OCI-LY7 (cell line): ENCODE data around the gene KCNJ8. TPM values are rescaled to one million over a fixed set of nuclear protein-coding genes. Genes with fewer than 3 reads are reported as not detected.

Source experiments
- BruUV-seq: library from RNA; stranded (reverse); fragments of 400-500 nt; replicated peaks from 2 replicates; lab custom pipeline; 2021; lab: Mats Ljungman, UMichigan
- CTCF ChIA-PET: fragments of 300-600 bp; sonication (Branson Sonifier 250); formaldehyde crosslinking; loops from one replicate; lab custom pipeline; 2022; ENCODE audit warnings: antibody characterized with exemption; ENCODE audit not compliant: unreplicated experiment; lab: Charles Lee
- POLR2A ChIA-PET: fragments of 300-600 bp; sonication (Branson Sonifier 250); formaldehyde crosslinking; loops from one replicate; lab custom pipeline; 2022; ENCODE audit warnings: antibody characterized with exemption; lab: Charles Lee
- DNase-seq: peaks from one replicate; pipeline ENCODE4 v3.0.0-alpha.2; 2015; ENCODE audit warnings: low spot score
- H2AFZ ChIP-seq: fragments of 200-600 bp; sonication (generic), shearing (Covaris generic); 2 replicates; pipeline ENCODE4 v1.6.1; 2014; ENCODE audit warnings: mild to moderate bottlenecking, antibody characterized with exemption, low read length, moderate library complexity
- H3K27ac ChIP-seq: fragments of 200-600 bp; sonication (generic); 2 replicates; pipeline ENCODE4 v1.5.1; 2014; ENCODE audit warnings: mixed run types, low read depth, mild to moderate bottlenecking, moderate library complexity, low read length, inconsistent platforms; ENCODE audit not compliant: poor library complexity, severe bottlenecking
- H3K36me3 ChIP-seq: fragments of 200-600 bp; sonication (generic); 2 replicates; pipeline ENCODE4 v1.6.1; 2014; ENCODE audit warnings: mild to moderate bottlenecking, antibody characterized with exemption, low read length, moderate library complexity, mixed read lengths; ENCODE audit not compliant: insufficient read depth
- H3K4me1 ChIP-seq: fragments of 200-600 bp; sonication (generic); 2 replicates; pipeline ENCODE4 v1.5.1; 2014; ENCODE audit warnings: mild to moderate bottlenecking, low read length; ENCODE audit not compliant: insufficient read depth, poor library complexity, severe bottlenecking
- H3K4me2 ChIP-seq: fragments of 200-600 bp; sonication (generic); 2 replicates; pipeline ENCODE4 v1.6.1; 2014; ENCODE audit warnings: mild to moderate bottlenecking, low read length
- H3K4me3 ChIP-seq: fragments of 200-600 bp; sonication (generic); 2 replicates; pipeline ENCODE4 v1.5.1; 2014; ENCODE audit warnings: mild to moderate bottlenecking, low read depth, low read length; ENCODE audit not compliant: poor library complexity, severe bottlenecking
- H3K79me2 ChIP-seq: fragments of 200-600 bp; sonication (generic); 2 replicates; pipeline ENCODE4 v1.6.1; 2016; ENCODE audit warnings: low read depth, mild to moderate bottlenecking, low read length, moderate library complexity, mixed read lengths; ENCODE audit not compliant: insufficient read depth
- H3K9me2 ChIP-seq: fragments of 200-600 bp; sonication (generic); 2 replicates; pipeline ENCODE4 v1.6.1; 2016; ENCODE audit warnings: mild to moderate bottlenecking, low read length, mixed read lengths; ENCODE audit not compliant: insufficient read depth
- H3K9me3 ChIP-seq: fragments of 200-600 bp; sonication (generic); 2 replicates; pipeline ENCODE4 v1.6.1; 2014; ENCODE audit warnings: mild to moderate bottlenecking, mixed run types, low read length, mixed read lengths
- H4K20me1 ChIP-seq: fragments of 200-600 bp; sonication (generic); 2 replicates; pipeline ENCODE4 v1.6.1; 2014; ENCODE audit warnings: mild to moderate bottlenecking, antibody characterized with exemption, low read length, moderate library complexity, mixed read lengths; ENCODE audit not compliant: insufficient read depth
- CTCF ChIP-seq: fragments of 200-600 bp; sonication (generic); conservative IDR thresholded peaks from 2 replicates; pipeline ENCODE4 v1.5.1; 2014; ENCODE audit warnings: mild to moderate bottlenecking, antibody characterized with exemption, low read length, moderate library complexity, mixed read lengths
- EZH2phosphoT487 ChIP-seq: fragments of 200-600 bp; sonication (generic); IDR thresholded peaks from 2 replicates; pipeline ENCODE4 v1.6.1; 2018; ENCODE audit warnings: low read depth, borderline replicate concordance, mild to moderate bottlenecking, mixed run types, antibody characterized with exemption, low read length, moderate library complexity, mixed read lengths
- intact Hi-C: fragments of 100-400 bp; cut with micrococcal nuclease; formaldehyde crosslinking; loops from one replicate; pipeline ENCODE4 v1.10.0; 2022; ENCODE audit not compliant: unreplicated experiment
- total RNA-seq, 2 experiments: library from RNA; depleted of rRNA in 1 of 2; stranded (reverse); fragments of >200 nt in 1 of 2; shearing (Covaris generic) in 1 of 2; gene quantifications; 2 replicates each; pipeline ENCODE4 v1.2.3, GENCODE V29; 2014 to 2022

KCNJ8 gene
- total RNA-seq, 2 experiments from 2014 or later = not detected

- Histone ChIP-seq H3K27ac (no peak overlapping the region), H3K9me2 (no peaks in the 10 kb centered on the region), H3K4me3 (no peak overlapping the region), H3K36me3 (no peaks in the 10 kb centered on the region), H2AFZ (no peak overlapping the region), H3K79me2 (no peaks in the 10 kb centered on the region), H3K4me1 (no peaks in the 10 kb centered on the region), H4K20me1 (no peaks in the 10 kb centered on the region), H3K4me2 (no peak overlapping the region), H3K9me3 (no peaks in the 10 kb centered on the region)
- TF ChIP-seq EZH2phosphoT487 (no peak), CTCF (no peak)
- BruUV-seq = no TSS peak
- CTCF ChIA-PET = no interaction called here
- POLR2A ChIA-PET = interaction anchor here (1.1 kb wide), 1 partner anchor 12 kb away, joined by 3 read pairs; no protein-coding TSS in a partner anchor
- intact Hi-C loops = no loop called here
- DNase-seq = no peak
Measured at GRCh38 chr12:21745258-21745657, 29.2 kb downstream of the KCNJ8 start.

- no peak for TF ChIP-seq CTCF
- TF ChIP-seq EZH2phosphoT487 = no peak
- no peak for DNase-seq
Measured at GRCh38 chr12:21731144-21731543, 43.4 kb downstream of the KCNJ8 start.

GRCh38 chr12:21725731-21726130 lies 48.8 kb downstream of the KCNJ8 start:
- POLR2A ChIA-PET = interaction anchor here (0.5 to 0.7 kb wide), 2 partner anchors 209 to 1099 kb away, joined by 4 to 6 read pairs; no protein-coding TSS in a partner anchor
- Histone ChIP-seq H3K36me3 (no peaks in the 10 kb centered on the region), H3K9me3 (no peaks in the 10 kb centered on the region), H3K9me2 (no peaks in the 10 kb centered on the region), H2AFZ (no peak overlapping the region), H3K27ac (no peak overlapping the region), H3K4me3 (no peak overlapping the region), H3K4me2 (no peak overlapping the region), H4K20me1 (no peaks in the 10 kb centered on the region), H3K4me1 (no peaks in the 10 kb centered on the region), H3K79me2 (no peaks in the 10 kb centered on the region)
- CTCF ChIA-PET = no interaction called here
- BruUV-seq = no TSS peak
- intact Hi-C loops = no loop called here
- DNase-seq = no peak
- TF ChIP-seq CTCF = no peak
- TF ChIP-seq EZH2phosphoT487 = no peak

More at GRCh38 chr12:21731144-21731543, 43.4 kb downstream of the KCNJ8 start:
- H3K9me2 ChIP-seq = no peaks in the 10 kb centered on the region
- ChIA-PET CTCF (no interaction called here), POLR2A (no interaction called here)
- no peak overlapping the region for H3K4me2 ChIP-seq
- no TSS peak for BruUV-seq
- intact Hi-C loops = no loop called here
- H3K27ac ChIP-seq = no peak overlapping the region
- no peaks in the 10 kb centered on the region for H3K9me3 ChIP-seq
- H3K4me3 ChIP-seq = no peak overlapping the region
- H3K79me2 ChIP-seq = no peaks in the 10 kb centered on the region
- no peaks in the 10 kb centered on the region for H3K4me1 ChIP-seq
- no peaks in the 10 kb centered on the region for H4K20me1 ChIP-seq
- no peak overlapping the region for H2AFZ ChIP-seq
- no peaks in the 10 kb centered on the region for H3K36me3 ChIP-seq
